H1 (cell line): ENCODE measurements around the gene KCTD20.

ENCODE experiments used
- CBX5 ChIP-seq: fragments of 300-800, 300-1000 bp; sonication (generic); IDR thresholded peaks from 2 replicates; pipeline ENCODE4 v1.7.1; 2016; ENCODE audit warnings: antibody characterized with exemption, low read length, low read depth
- CTCF ChIP-seq, 3 experiments: IDR thresholded peaks; 1 replicate in 2 of 3; 2 replicates in 1 of 3; pipeline versions ENCODE4 v1.5.1 to v1.6.1; 2011; ENCODE audit warnings: low read length in 3 of 3, mild to moderate bottlenecking in 3 of 3, inconsistent platforms in 2 of 3, low read depth in 1 of 3, moderate library complexity in 1 of 3; ENCODE audit not compliant: insufficient read depth in 1 of 3; ENCODE audit errors: control extremely low read depth in 1 of 3
- RAD21 ChIP-seq, 2 experiments: IDR thresholded peaks in 1 of 2; conservative IDR thresholded peaks in 1 of 2; 2 replicates each; pipeline ENCODE4 v1.6.1; 2011; ENCODE audit warnings: low read depth in 2 of 2, low read length in 2 of 2, improper control_type of control experiment in 1 of 2, inconsistent platforms in 1 of 2, mild to moderate bottlenecking in 1 of 2, moderate library complexity in 1 of 2

DNA sequence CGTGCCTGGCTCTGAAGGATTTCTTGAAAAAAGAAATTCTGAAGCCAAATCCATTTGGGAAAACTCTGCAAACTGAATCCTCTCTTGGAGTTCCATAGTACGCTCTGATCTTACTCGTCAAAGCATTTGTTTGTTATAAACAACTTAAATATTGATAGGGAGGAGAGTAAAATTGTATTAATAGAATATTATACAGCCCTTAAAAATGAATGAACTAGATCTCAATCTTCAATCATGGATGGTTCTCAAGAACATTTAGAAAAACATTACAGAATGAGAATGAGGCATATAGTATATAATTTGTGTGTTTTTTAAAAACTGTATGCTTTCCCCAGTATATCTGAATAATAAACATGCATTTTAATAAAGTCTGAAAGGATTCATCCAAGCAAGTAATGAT lies 24.8 kb downstream of the KCTD20 start:
- TF ChIP-seq RAD21 (IDR thresholded peaks at IDR 0.05 in 1 of 2, conservative IDR thresholded peaks at IDR 0.05 in 1 of 2; ENCODE audit: low read depth in 2 of 2, low read length in 2 of 2) (no peak), CTCF (IDR thresholded peaks at IDR 0.05; ENCODE audit: control extremely low read depth in 1 of 3, insufficient read depth in 1 of 3, low read depth in 1 of 3, low read length in 3 of 3) (no peak), CBX5 (no peak)
